Measurements from ENCODE around the gene FOXE3. TPM values are rescaled to one million over a fixed set of nuclear protein-coding genes. Genes with fewer than 3 reads are reported as not detected.

Gene FOXE3
- total and polyA plus RNA-seq, 10 of the 15 experiments (the other 5 are each of a cell fraction or from before 2014, with no cell fraction given) = 0.13 TPM; not detected in 9

- no peak for FAIRE-seq
- BruUV-seq (replicated peaks) = no TSS peak
- Histone ChIP-seq H3K27ac (ENCODE audit: control insufficient read depth, insufficient read depth) (0 out of 2 replicates have a peak overlapping the region, but pooled peaks have one; percentile 38), H3K9ac (ENCODE audit: control insufficient read depth, insufficient read depth, low read length) (no peak overlapping the region), H3K79me2 (ENCODE audit: control insufficient read depth, insufficient read depth, low read length) (peaks cover 2% of the 10 kb centered on the region; the same call in 1 of the 2 replicates), H3K27me3 (replicated peaks in 1 of 2; ENCODE audit: control insufficient read depth in 2 of 2, insufficient read depth in 2 of 2, low read length in 1 of 2) (no peaks in the 10 kb centered on the region), H3K4me1 (ENCODE audit: control insufficient read depth, insufficient read depth, low read length) (peaks cover 23% of the 10 kb centered on the region), H3K36me3 (ENCODE audit: control insufficient read depth in 2 of 2, insufficient read depth in 2 of 2, low read length in 1 of 2) (no peaks in the 10 kb centered on the region), H3K9me3 (replicated peaks; ENCODE audit: control insufficient read depth, insufficient read depth, low read length) (no peaks in the 10 kb centered on the region), H4K20me1 (ENCODE audit: control insufficient read depth, insufficient read depth) (no peaks in the 10 kb centered on the region), H3K4me3 (0 out of 2 replicates have a peak overlapping the region, but pooled peaks have one; percentile 23), H3K4me2 (ENCODE audit: control insufficient read depth, insufficient read depth) (peak overlapping the region; percentile 40; the same call in 1 of the 2 replicates), H2AFZ (ENCODE audit: control insufficient read depth, low read depth, low read length) (peak overlapping the region; percentile 8; the same call in 1 of the 2 replicates)
- RAD21 ChIA-PET (ENCODE audit: unreplicated experiment) = interaction anchor here (0.9 to 3.8 kb wide), 5 partner anchors 11 to 295 kb away, joined by 3 to 23 read pairs (median 10); no protein-coding TSS in a partner anchor
- SMC1A ChIA-PET (ENCODE audit: uncharacterized antibody, unreplicated experiment) = interaction anchor here (0.9 to 2.0 kb wide), 7 partner anchors 10 to 311 kb away, joined by 3 to 12 read pairs (median 4); no protein-coding TSS in a partner anchor
- no peak for DNase-seq (ENCODE audit: low read depth, low spot score)
- 100% methylated on average over 1 of the region's 1 CpG for WGBS (ENCODE audit: insufficient coverage, insufficient replicate concordance, low lambda C conversion rate, missing lambda C conversion rate)
- CTCF ChIA-PET = interaction anchor here (0.7 to 3.0 kb wide), 27 partner anchors 9 to 392 kb away, joined by 3 to 22 read pairs (median 5); partner anchors contain the start of genes PDZK1IP1 and STIL
- in situ Hi-C loops (cut with MboI) (loop anchor here (5.0 kb wide), 1 partner anchor 281 kb away; no protein-coding TSS in a partner anchor), intact Hi-C loops (cut with micrococcal nuclease; ENCODE audit: unreplicated experiment) (loop anchor here (10.0 kb wide), 2 partner anchors 97 to 257 kb away; partner anchors contain the start of gene CMPK1)
- POLR2A ChIA-PET = interaction anchor here (1.2 kb wide), 1 partner anchor 98 kb away, joined by 3 read pairs; the partner anchor contains the start of gene CMPK1
- TF ChIP-seq E2F8 (IDR thresholded peaks at IDR 0.05; ENCODE audit: low read depth, partially characterized antibody) (no peak), CREB1 (IDR thresholded peaks at IDR 0.05; ENCODE audit: low read depth) (0 out of 2 replicates have a peak, but pooled peaks have one; percentile 3)
- ATAC-seq = no peak
These were observed 15.4 kb downstream of the FOXE3 start for GRCh38 chr1:47431534-47431933.
